ENCODE results near the gene DDX31.
A peak's percentile ranks its signal among the peaks of the same experiment; 100 is the strongest.

Gene DDX31

GRCh38 chr9:132582786-132583583, 86.8 kb downstream of the DDX31 start:
- TF ChIP-seq, protein P1, sequence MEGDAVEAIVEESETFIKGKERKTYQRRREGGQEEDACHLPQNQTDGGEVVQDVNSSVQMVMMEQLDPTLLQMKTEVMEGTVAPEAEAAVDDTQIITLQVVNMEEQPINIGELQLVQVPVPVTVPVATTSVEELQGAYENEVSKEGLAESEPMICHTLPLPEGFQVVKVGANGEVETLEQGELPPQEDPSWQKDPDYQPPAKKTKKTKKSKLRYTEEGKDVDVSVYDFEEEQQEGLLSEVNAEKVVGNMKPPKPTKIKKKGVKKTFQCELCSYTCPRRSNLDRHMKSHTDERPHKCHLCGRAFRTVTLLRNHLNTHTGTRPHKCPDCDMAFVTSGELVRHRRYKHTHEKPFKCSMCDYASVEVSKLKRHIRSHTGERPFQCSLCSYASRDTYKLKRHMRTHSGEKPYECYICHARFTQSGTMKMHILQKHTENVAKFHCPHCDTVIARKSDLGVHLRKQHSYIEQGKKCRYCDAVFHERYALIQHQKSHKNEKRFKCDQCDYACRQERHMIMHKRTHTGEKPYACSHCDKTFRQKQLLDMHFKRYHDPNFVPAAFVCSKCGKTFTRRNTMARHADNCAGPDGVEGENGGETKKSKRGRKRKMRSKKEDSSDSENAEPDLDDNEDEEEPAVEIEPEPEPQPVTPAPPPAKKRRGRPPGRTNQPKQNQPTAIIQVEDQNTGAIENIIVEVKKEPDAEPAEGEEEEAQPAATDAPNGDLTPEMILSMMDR (IDR thresholded peaks at IDR 0.05) = no peak

DNA sequence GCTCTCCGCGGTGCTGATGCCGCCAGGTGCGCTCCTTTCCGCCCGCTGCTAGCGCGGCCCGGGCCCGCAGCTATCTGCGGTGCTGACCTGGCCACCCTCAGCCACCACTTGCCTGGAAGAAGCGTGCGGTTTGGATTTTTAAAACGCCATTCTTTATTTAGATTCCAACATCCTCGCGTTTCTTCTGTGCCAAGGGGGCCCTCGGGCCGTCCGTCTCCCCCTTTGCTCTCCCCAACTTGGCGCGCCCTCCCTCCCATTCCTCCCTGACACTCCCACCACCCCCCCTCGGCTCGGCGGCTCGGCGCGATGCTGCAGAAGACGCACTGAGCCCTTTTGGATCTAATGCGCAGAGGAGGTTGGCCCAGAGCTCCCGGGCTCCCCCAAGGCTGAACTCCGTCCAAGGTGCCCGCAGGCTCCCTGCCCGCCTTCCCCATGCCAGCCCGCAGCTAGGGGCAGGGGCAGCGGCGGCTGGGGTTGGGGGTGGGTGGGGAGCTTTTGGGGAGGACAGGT, 87.5 kb downstream of the DDX31 start, which contains the start of gene BARHL1:
Gene BARHL1, plus strand, starts transcription at position 331 of the 510 bp plus-strand sequence. CDS start 192 bp downstream, outside the sequence.
- TF ChIP-seq, protein P1 (IDR thresholded peaks at IDR 0.05) = no peak

GRCh38 chr9:132579427-132579798, 90.4 kb downstream of the DDX31 start:
- TF ChIP-seq, protein P1 (IDR thresholded peaks at IDR 0.05) = no peak

- TF ChIP-seq, protein P1 (IDR thresholded peaks at IDR 0.05) = no peak
These were observed 91.3 kb downstream of the DDX31 start for GRCh38 chr9:132578367-132578932.

- TF ChIP-seq, protein P1 (IDR thresholded peaks at IDR 0.05) = no peak
These were observed 92.7 kb downstream of the DDX31 start for GRCh38 chr9:132577119-132577518.

GRCh38 chr9:132575811-132576210, 94.0 kb downstream of the DDX31 start:
- TF ChIP-seq, protein P1 (IDR thresholded peaks at IDR 0.05) = no peak

- TF ChIP-seq, protein P1 (IDR thresholded peaks at IDR 0.05) = peak; percentile 80
These were observed 94.7 kb downstream of the DDX31 start for GRCh38 chr9:132575005-132575609.

All from LNCAP (cell line).